HEK293 (cell line): ENCODE measurements around the gene PRDM15.

Experiments
- CTCF ChIA-PET: fragments of 350-600 bp; formaldehyde crosslinking; extraction: SDS; loops from one replicate; lab custom pipeline; 2021; ENCODE audit warnings: antibody characterized with exemption; lab: Yijun Ruan, JAX
- POLR2A ChIA-PET: fragments of 300-600 bp; formaldehyde crosslinking; extraction: SDS; loops from one replicate; lab custom pipeline; 2020; ENCODE audit warnings: antibody characterized with exemption, inconsistent platforms; lab: Yijun Ruan, JAX
- H3K27ac ChIP-seq: fragments of 200-500 bp; sonication (Bioruptor generic); 2 replicates; pipeline ENCODE4 v1.5.1; 2014; ENCODE audit warnings: low read depth, low read length, control low read depth, inconsistent platforms; ENCODE audit errors: extremely low read depth
- H3K36me3 ChIP-seq, 2 experiments: fragments of 200-500 bp in 1 of 2; sonication (Bioruptor generic) in 1 of 2; 1 replicate in 1 of 2; 2 replicates in 1 of 2; pipeline ENCODE4 v1.5.1; 2014 to 2017; ENCODE audit warnings: inconsistent platforms in 2 of 2, low read length in 2 of 2; ENCODE audit not compliant: control insufficient read depth in 2 of 2, insufficient read depth in 1 of 2
- H3K4me1 ChIP-seq: fragments of 200-500 bp; sonication (Bioruptor generic); 2 replicates; pipeline ENCODE4 v1.5.1; 2014; ENCODE audit warnings: mild to moderate bottlenecking, low read length, inconsistent platforms; ENCODE audit not compliant: control insufficient read depth, insufficient read depth
- H3K4me3 ChIP-seq: 2 replicates; pipeline ENCODE4 v1.5.1; 2011; ENCODE audit warnings: low read depth, mild to moderate bottlenecking, control low read depth, low read length, moderate library complexity
- H3K9me3 ChIP-seq: fragments of 200-500 bp; sonication (Bioruptor generic); 2 replicates; pipeline ENCODE4 v1.5.1; 2014; ENCODE audit warnings: low read depth, low read length, inconsistent platforms; ENCODE audit not compliant: control insufficient read depth, insufficient read depth
- GLIS2 ChIP-seq: fragments of 450-650 bp; formaldehyde crosslinking; IDR thresholded peaks from 2 replicates; pipeline ENCODE4 v1.5.1; 2016; ENCODE audit warnings: missing biosample characterization, missing genetic modification characterization
- KLF10 ChIP-seq: fragments of 450-650 bp; IDR thresholded peaks from 2 replicates; pipeline ENCODE4 v1.5.1; 2018; ENCODE audit warnings: missing biosample characterization, mild to moderate bottlenecking, missing genetic modification characterization
- SALL2 ChIP-seq: fragments of 450-650 bp; formaldehyde crosslinking; IDR thresholded peaks from 2 replicates; pipeline ENCODE4 v1.5.0; 2017; ENCODE audit warnings: missing biosample characterization, mild to moderate bottlenecking, missing genetic modification characterization, borderline replicate concordance
- SCRT2 ChIP-seq: fragments of 450-650 bp; formaldehyde crosslinking; IDR thresholded peaks from 2 replicates; pipeline ENCODE4 v1.5.1; 2016; ENCODE audit warnings: missing biosample characterization, missing genetic modification characterization
- ZIC2 ChIP-seq: fragments of 450-650 bp; formaldehyde crosslinking; IDR thresholded peaks from 2 replicates; pipeline ENCODE4 v1.5.1; 2016; ENCODE audit warnings: missing biosample characterization, missing genetic modification characterization
- ZNF10 ChIP-seq: fragments of 450-650 bp; formaldehyde crosslinking; IDR thresholded peaks from 2 replicates; pipeline ENCODE4 v1.5.1; 2017; ENCODE audit warnings: missing biosample characterization, missing genetic modification characterization
- ZNF266 ChIP-seq: fragments of 450-650 bp; formaldehyde crosslinking; IDR thresholded peaks from 2 replicates; pipeline ENCODE4 v1.5.1; 2016; ENCODE audit warnings: missing biosample characterization, missing genetic modification characterization, low read depth
- ZNF366 ChIP-seq: fragments of 450-650 bp; formaldehyde crosslinking; conservative IDR thresholded peaks from 2 replicates; pipeline ENCODE4 v1.5.1; 2016; ENCODE audit warnings: missing biosample characterization, missing genetic modification characterization
- ZNF433 ChIP-seq: fragments of 450-650 bp; formaldehyde crosslinking; IDR thresholded peaks from 2 replicates; pipeline ENCODE4 v1.5.1; 2016; ENCODE audit warnings: missing biosample characterization, missing genetic modification characterization, low read depth
- ZNF654 ChIP-seq: fragments of 450-650 bp; formaldehyde crosslinking; IDR thresholded peaks from 2 replicates; pipeline ENCODE4 v1.5.1; 2016; ENCODE audit warnings: low read depth, missing biosample characterization, missing genetic modification characterization
- TF ChIP-seq, protein P1 (sequence below): fragments of 450-650 bp; formaldehyde crosslinking; IDR thresholded peaks from 2 replicates; pipeline ENCODE4 v1.5.1; 2016; ENCODE audit warnings: missing biosample characterization, missing genetic modification characterization
- TF ChIP-seq, protein P2 (sequence below): fragments of 450-650 bp; formaldehyde crosslinking; IDR thresholded peaks from 2 replicates; pipeline ENCODE4 v1.5.1; 2016; ENCODE audit warnings: missing biosample characterization, missing genetic modification characterization

PRDM15 gene

DNA sequence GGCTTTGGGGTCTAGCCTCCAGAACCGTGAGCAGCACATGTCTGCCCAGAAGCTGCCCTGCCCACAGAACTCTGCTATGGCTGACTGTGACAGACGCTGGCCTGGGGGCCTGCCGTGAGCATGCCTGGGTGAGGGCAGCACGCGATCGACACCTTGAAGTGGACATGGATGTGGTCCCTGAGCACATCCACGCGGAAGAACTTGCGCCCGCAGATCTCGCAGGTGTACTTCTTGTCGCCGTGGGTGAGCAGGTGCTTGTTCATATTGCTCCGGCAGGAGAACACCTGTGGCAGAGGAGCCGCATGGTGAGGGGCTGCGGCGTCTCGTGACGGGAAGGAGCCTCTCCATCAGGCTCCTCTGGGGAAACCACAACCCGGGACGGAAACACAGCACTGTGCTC, 56.0 kb downstream of the PRDM15 start:
- Histone ChIP-seq H3K4me3 (no peak overlapping the region), H3K9me3 (no peaks in the 10 kb centered on the region), H3K36me3 (peaks cover 4 to 34% of the 10 kb centered on the region in 2 experiments; a peak in 2 of 3 replicates), H3K4me1 (no peaks in the 10 kb centered on the region), H3K27ac (no peak overlapping the region)
- TF ChIP-seq, protein P1, sequence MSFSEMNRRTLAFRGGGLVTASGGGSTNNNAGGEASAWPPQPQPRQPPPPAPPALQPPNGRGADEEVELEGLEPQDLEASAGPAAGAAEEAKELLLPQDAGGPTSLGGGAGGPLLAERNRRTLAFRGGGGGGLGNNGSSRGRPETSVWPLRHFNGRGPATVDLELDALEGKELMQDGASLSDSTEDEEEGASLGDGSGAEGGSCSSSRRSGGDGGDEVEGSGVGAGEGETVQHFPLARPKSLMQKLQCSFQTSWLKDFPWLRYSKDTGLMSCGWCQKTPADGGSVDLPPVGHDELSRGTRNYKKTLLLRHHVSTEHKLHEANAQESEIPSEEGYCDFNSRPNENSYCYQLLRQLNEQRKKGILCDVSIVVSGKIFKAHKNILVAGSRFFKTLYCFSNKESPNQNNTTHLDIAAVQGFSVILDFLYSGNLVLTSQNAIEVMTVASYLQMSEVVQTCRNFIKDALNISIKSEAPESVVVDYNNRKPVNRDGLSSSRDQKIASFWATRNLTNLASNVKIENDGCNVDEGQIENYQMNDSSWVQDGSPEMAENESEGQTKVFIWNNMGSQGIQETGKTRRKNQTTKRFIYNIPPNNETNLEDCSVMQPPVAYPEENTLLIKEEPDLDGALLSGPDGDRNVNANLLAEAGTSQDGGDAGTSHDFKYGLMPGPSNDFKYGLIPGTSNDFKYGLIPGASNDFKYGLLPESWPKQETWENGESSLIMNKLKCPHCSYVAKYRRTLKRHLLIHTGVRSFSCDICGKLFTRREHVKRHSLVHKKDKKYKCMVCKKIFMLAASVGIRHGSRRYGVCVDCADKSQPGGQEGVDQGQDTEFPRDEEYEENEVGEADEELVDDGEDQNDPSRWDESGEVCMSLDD (tag by site-specific recombination), result no peak
- ChIA-PET POLR2A (no interaction called here), CTCF (interaction anchor here (0.5 to 4.8 kb wide), 2 partner anchors 211 to 233 kb away, joined by 3 to 26 read pairs; no protein-coding TSS in a partner anchor)

DNA sequence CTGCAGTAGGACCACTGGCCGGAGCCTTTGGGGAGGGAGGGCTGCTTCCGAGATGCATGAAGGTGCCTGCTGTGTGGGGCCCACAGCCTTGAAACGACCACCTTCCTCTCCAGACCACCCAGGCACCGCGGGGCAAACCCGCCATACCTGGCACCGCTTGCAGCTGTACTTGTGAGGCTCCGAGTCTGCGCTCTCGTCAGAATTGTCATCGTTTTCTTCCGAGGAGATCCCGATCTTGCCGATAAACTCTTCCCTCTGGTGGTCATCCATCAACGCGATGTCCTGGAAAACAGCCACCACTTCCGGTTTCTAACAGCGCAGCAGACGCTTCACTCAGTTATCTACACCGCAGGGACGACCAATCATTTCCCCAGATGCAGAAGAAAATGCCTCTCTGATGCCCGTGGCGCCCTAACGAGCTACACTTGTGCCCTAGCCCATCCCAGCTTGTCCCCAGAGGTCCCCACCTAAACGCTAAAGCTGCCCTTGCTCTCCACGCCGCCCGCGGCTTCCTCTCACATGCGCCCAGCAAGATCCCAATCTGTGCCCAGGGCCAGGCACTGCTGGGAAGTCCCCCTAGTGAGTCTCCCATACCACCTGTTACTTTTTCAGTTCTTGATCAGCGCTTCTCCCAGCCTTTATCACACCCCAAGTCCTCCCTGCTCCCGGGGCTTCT, 57.2 kb downstream of the PRDM15 start:
- Histone ChIP-seq H3K9me3 (no peaks in the 10 kb centered on the region), H3K4me3 (no peak overlapping the region), H3K4me1 (no peaks in the 10 kb centered on the region), H3K27ac (no peak overlapping the region), H3K36me3 (peaks cover 0 to 29% of the 10 kb centered on the region in 2 experiments; a peak in 1 of 3 replicates)
- no peak for TF ChIP-seq ZNF366 (tag by site-specific recombination)
- peak; percentile 56; the same call in 1 of the 2 replicates for TF ChIP-seq SCRT2 (tag by site-specific recombination)
- peak; percentile 47; the same call in 1 of the 2 replicates for TF ChIP-seq ZIC2 (tag by site-specific recombination)
- ChIA-PET POLR2A (no interaction called here), CTCF (interaction anchor here (7.6 kb wide), 1 partner anchor 209 kb away, joined by 203 read pairs; no protein-coding TSS in a partner anchor)

DNA sequence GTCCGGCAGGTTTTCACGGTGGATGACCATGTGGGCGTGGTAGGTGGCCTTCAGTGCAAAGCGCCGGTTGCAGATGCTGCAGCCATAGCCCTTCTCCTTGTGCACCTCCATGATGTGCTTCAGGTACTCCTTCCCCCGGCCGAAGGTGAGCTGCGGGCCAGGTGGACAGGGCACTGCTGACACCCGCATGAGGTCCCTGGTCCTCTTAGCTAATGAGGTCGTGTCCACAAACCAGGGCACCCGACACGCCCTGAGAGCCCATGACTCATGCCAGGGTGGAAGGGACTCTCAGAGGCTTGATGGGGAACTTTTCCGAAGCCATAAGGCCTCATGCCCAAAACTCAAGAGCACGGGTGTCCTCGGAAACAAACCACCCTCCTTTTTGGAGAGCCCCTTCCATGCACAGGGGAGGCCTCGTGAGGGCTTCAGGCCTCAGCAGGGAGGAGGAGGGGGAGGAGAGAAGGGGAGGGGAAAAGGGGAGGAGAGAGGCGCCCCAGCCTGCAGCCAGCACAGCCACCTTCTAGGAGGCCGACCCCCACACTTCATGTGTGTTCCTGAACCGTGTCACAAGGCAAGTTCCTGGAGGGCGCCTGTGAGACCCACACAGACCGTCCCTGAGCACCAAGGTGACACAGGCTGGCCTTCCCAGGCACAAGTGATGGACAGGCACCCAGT, 57.9 kb downstream of the PRDM15 start:
- no peak overlapping the region for H3K27ac ChIP-seq
- ChIA-PET CTCF (interaction anchor here (7.6 kb wide), 1 partner anchor 209 kb away, joined by 203 read pairs; no protein-coding TSS in a partner anchor), POLR2A (no interaction called here)
- no peaks in the 10 kb centered on the region for H3K4me1 ChIP-seq
- H3K4me3 ChIP-seq, result no peak overlapping the region
- TF ChIP-seq ZNF433 (tag by site-specific recombination) (no peak), GLIS2 (tag by site-specific recombination) (no peak), KLF10 (tag by site-specific recombination) (no peak), SALL2 (tag by site-specific recombination) (no peak), ZNF266 (tag by site-specific recombination) (no peak), ZNF654 (tag by site-specific recombination) (no peak), ZNF10 (tag by site-specific recombination) (no peak)
- TF ChIP-seq, protein P2, sequence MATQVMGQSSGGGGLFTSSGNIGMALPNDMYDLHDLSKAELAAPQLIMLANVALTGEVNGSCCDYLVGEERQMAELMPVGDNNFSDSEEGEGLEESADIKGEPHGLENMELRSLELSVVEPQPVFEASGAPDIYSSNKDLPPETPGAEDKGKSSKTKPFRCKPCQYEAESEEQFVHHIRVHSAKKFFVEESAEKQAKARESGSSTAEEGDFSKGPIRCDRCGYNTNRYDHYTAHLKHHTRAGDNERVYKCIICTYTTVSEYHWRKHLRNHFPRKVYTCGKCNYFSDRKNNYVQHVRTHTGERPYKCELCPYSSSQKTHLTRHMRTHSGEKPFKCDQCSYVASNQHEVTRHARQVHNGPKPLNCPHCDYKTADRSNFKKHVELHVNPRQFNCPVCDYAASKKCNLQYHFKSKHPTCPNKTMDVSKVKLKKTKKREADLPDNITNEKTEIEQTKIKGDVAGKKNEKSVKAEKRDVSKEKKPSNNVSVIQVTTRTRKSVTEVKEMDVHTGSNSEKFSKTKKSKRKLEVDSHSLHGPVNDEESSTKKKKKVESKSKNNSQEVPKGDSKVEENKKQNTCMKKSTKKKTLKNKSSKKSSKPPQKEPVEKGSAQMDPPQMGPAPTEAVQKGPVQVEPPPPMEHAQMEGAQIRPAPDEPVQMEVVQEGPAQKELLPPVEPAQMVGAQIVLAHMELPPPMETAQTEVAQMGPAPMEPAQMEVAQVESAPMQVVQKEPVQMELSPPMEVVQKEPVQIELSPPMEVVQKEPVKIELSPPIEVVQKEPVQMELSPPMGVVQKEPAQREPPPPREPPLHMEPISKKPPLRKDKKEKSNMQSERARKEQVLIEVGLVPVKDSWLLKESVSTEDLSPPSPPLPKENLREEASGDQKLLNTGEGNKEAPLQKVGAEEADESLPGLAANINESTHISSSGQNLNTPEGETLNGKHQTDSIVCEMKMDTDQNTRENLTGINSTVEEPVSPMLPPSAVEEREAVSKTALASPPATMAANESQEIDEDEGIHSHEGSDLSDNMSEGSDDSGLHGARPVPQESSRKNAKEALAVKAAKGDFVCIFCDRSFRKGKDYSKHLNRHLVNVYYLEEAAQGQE (tag by site-specific recombination), result no peak
- H3K36me3 ChIP-seq, result peaks cover 0 to 24% of the 10 kb centered on the region in 2 experiments; a peak in 1 of 3 replicates
- H3K9me3 ChIP-seq, result no peaks in the 10 kb centered on the region
